ENCODE results near the gene UBR4.

DNA sequence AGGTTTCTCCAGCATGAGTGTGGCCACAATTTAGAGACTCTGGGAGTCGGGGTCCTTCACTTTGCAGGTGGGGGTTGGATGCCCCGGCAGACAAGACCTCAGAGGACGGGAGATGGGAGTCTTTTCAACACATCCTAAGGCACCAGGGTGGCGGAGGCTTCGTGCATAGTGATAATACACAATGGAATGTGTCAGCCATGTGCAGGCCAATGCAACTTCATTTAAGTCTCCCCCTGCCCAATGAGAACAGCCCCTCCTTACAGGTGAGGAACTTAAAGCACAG is 177.7 kb downstream of the UBR4 start:
- TF ChIP-seq TEAD4 (IDR thresholded peaks at IDR 0.05): no peak
- no peak for TF ChIP-seq MAX (IDR thresholded peaks at IDR 0.05)
- no peak for TF ChIP-seq TAF1 (IDR thresholded peaks at IDR 0.05; ENCODE audit: low read depth)
